ENCODE results near the gene L3MBTL4. TPM values are rescaled to one million over a fixed set of nuclear protein-coding genes. Genes with fewer than 3 reads are reported as not detected.

The L3MBTL4 gene
- total and polyA plus RNA-seq, 9 of the 15 experiments (the other 6 are each of a cell fraction or from before 2014, with no cell fraction given) = not detected

GRCh38 chr18:6376433-6377229 lies 38.1 kb downstream of the L3MBTL4 start (continued):
- no peak for TF ChIP-seq CHD7 (IDR thresholded peaks at IDR 0.05; ENCODE audit: low read depth, low read length)
- TF ChIP-seq POLR2AphosphoS5 (IDR thresholded peaks at IDR 0.05; ENCODE audit: control insufficient read depth, insufficient read depth, low read depth, low read length) = no peak
- no peak for TF ChIP-seq LCOR (CRISPR knock-in tag; IDR thresholded peaks at IDR 0.05)
- TF ChIP-seq HOMEZ (CRISPR knock-in tag; IDR thresholded peaks at IDR 0.05) = no peak
- TF ChIP-seq HMGN3 (IDR thresholded peaks at IDR 0.05; ENCODE audit: borderline replicate concordance, extremely low read depth, insufficient read length, low read depth, low read length) = no peak
- no peak for TF ChIP-seq TAF7 (tag; IDR thresholded peaks at IDR 0.05)
- TF ChIP-seq UBTF (IDR thresholded peaks at IDR 0.05; ENCODE audit: borderline replicate concordance in 1 of 2, low read depth in 2 of 2, low read length in 2 of 2) = no peak
- TF ChIP-seq ZNF444 (CRISPR knock-in tag; IDR thresholded peaks at IDR 0.05) = no peak
- TF ChIP-seq MEIS2 (IDR thresholded peaks at IDR 0.05; ENCODE audit: partially characterized antibody) = no peak

Measured in K562 (cell line).